ENCODE measurements around the gene PTPRZ1.

DNA sequence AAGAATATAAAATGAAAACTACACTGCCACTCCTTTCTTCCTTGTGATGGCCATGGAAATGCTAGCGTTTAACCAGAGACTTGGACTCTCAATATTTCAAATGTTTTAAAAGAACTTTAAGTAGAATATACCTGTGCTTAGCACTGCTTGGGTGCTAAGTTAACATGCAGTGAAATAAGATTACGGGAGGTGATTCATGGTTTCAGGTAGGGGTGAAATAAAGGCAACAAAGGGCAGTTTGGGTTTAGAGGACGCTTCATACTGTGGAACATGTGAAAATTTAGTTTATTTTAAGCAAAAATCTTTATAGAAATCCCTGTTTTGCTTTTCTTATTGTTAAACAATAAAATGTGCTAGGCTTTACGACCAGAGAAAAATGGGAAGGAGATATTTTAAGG lies 94.0 kb downstream of the PTPRZ1 start:
- TF ChIP-seq GATA3 (IDR thresholded peaks at IDR 0.05; ENCODE audit: low read depth, low read length) (no peak), GATA2 (IDR thresholded peaks at IDR 0.05; ENCODE audit: low read depth, low read length) (no peak)
